NOMO-1 (cell line): ENCODE data around the gene KIFC1.
A peak's percentile ranks its signal among the peaks of the same experiment; 100 is the strongest.

Experiments
- DNase-seq, 2 experiments: peaks; one replicate each; lab custom pipeline; 2025; ENCODE audit not compliant: unreplicated experiment in 2 of 2; lab: John Stamatoyannopoulos, UW

KIFC1 gene

DNA sequence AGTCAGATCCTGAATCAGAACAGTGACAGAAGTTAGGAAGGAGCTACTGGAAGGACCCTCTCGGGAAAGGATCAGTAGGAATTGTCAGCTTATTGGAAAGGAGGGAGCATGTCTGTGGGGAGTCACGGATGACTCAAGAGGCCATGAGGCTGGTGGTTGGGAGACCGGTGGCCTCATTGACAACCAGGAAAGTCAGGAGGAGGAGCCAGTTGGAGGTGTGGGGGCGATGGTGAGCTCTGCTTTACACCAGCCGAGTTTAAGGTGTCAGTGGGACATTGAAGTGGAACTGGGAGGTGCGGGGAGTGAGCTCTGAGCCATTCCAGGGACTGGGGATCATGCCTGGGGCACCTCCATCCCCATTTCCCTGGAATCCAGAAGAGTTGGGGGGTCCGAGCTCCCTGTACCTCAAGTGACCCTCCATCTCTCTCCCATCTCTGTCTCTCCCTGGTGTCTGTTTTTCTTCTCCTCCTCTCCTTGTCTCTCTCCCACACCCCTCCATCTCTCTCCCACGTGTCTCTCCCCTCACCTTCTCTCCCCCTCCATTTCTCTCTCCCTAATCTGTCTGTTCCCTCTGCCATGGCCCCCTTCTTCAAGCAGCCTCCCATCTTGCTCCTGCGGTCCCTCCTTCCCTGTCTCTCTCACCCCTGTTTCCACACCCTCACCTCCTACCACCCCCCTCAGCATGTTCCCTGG is 48.5 kb downstream of the KIFC1 start:
- no peak for DNase-seq

- DNase-seq: no peak
These were observed 49.2 kb downstream of the KIFC1 start for GRCh38 chr6:33440649-33441309.

DNA sequence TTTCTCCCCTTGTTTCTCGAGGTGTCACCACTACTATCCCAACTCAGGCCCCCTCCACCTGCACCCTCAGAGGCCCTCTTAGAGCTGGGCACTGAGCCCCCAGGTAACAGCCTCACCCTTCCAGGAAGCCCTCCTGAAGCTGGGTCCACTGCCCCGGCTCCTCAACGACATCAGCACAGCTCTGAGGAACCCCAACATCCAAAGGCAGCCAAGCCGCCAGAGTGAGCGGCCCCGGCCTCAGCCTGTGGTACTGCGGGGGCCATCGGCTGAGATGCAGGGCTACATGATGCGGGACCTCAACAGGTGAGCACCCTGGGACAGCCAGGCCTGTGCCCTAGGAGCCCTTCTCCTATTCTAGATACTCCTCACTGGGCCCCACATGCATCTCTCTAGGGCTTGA is 49.8 kb downstream of the KIFC1 start:
- no peak for DNase-seq

- no peak for DNase-seq
These were observed 50.7 kb downstream of the KIFC1 start for GRCh38 chr6:33442283-33442682.

DNA sequence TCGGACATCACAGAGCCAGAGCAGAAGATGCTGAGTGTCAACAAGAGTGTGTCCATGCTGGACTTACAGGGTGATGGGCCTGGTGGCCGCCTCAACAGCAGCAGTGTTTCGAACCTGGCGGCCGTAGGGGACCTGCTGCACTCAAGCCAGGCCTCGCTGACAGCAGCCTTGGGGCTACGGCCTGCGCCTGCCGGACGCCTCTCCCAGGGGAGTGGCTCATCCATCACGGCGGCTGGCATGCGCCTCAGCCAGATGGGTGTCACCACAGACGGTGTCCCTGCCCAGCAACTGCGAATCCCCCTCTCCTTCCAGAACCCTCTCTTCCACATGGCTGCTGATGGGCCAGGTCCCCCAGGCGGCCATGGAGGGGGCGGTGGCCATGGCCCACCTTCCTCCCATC is 51.4 kb downstream of the KIFC1 start:
- DNase-seq: no peak

DNA sequence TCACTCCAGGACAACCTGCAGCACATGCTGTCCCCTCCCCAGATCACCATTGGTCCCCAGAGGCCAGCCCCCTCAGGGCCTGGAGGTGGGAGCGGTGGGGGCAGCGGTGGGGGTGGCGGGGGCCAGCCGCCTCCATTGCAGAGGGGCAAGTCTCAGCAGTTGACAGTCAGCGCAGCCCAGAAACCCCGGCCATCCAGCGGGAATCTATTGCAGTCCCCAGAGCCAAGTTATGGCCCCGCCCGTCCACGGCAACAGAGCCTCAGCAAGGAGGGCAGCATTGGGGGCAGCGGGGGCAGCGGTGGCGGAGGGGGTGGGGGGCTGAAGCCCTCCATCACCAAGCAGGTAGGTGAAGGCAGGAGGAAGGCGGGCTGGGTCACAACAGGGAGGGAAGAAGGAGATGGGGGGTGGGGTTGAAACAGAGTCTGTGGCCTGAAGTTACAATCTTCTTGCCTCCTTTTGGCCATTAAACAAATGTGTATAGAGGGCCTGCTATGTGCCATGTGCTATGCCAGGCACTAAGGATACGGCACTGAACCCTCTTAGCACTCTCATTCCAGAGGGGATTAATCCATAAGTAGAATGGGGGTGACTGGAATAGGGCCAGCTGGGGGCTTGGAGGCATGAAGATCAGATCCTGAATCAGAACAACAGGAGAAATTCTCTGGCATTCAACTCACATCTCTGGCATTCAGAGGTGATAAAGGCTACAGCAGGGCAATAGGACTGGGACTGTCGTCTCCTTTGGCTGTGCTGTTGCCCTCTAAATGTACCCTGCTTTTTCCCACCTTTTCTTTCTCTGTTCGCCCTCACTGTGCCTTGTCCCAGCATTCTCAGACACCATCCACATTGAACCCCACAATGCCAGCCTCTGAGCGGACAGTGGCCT is 52.2 kb downstream of the KIFC1 start:
- DNase-seq: no peak

- peak; percentile 42 to 83 for DNase-seq
These were observed 53.5 kb downstream of the KIFC1 start for GRCh38 chr6:33445119-33445603.

GRCh38 chr6:33446356-33446755 is 54.7 kb downstream of the KIFC1 start:
- no peak for DNase-seq

GRCh38 chr6:33450434-33450833 is 58.8 kb downstream of the KIFC1 start:
- DNase-seq: peak in 1 of 2 experiments; percentile 2

GRCh38 chr6:33451606-33452005 is 60.0 kb downstream of the KIFC1 start:
- DNase-seq: no peak

GRCh38 chr6:33452496-33452895 is 60.9 kb downstream of the KIFC1 start:
- DNase-seq: no peak

- DNase-seq: no peak
These were observed 61.9 kb downstream of the KIFC1 start for GRCh38 chr6:33453393-33454008.

DNA sequence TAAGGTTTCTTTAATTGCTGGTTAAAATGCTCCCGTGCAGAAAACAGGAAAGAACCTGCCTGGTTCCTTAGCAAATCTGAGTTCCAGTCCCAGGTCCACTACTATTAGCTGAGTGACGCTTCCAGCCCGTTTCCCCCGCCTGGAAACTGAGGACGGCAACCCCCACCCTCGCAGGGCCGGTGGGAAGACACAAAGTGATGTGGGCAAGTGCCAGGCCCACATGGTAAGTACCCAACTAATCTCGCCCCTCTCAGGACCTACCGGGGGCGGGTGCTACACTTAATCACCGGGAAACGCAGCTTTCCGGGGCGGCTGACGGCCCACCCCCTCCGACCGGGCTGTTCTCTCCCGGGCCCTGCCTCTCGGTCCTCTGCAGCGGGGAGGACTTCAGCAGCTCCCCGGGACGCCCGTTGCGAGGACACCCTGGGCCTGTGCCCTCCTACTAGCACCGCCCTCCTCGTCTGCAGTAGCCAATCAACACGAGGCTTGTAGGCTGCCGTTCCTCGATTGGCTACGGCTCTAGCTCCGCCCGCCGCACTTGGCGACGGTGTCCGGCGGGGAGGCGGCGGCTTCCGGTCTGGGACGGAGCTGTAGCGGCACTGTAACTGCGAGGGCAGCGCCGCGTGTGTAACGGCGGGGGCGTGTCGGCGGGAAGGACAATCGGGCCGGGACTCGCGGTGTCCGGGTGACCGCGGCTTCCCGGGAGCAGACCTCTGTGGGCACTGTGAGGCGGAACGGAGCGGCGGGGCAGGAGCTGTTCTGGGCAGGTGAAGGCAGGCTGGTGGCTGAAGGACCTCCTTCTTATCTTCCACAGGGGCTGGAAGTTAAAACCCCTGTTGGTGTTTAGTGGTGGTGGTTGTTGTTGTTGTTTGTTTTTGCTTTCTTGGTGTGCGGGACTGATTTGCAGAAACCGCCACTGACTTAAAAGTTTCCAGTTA is 62.7 kb downstream of the KIFC1 start, which contains the start of gene ZBTB9:
ZBTB9 (plus strand) TSS at position 568 of the 938 bp plus-strand sequence. CDS start 525 bp downstream, outside the sequence.
- peak; percentile 93 to 95 for DNase-seq

GRCh38 chr6:33455051-33455450 is 63.4 kb downstream of the KIFC1 start:
- no peak for DNase-seq

- DNase-seq: no peak
These were observed 64.5 kb downstream of the KIFC1 start for GRCh38 chr6:33456156-33456555.

GRCh38 chr6:33458676-33459075 is 67.1 kb downstream of the KIFC1 start:
- DNase-seq: no peak

DNA sequence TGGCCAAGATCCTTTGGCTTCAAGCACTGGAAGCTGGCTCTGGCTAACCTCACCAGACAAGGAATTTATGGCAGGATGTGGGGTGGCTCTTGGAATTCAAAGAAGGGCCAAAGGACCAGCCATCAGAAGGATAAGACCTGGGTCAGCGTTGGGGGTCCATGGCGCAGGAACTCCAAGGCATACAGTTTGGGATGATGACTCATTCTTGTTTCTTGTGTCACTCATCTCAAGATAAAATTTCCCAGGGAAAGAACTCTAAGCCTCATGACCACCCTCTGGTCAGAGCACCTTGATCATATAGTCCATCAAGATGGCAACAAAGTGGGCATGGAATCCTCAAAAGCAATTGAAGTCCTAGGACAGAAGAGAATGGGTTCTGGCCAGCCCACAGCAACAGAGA is 67.6 kb downstream of the KIFC1 start:
- no peak for DNase-seq
